CD4-positive, alpha-beta T cell treated with Interleukin-12 subunit alpha and Interleukin-12 subunit beta, for 1 hour (primary cell): ENCODE data around the gene SDC4.
"Not testable (repeated sequence)": the region's sequence is repeated elsewhere in the genome, so short reads cannot be mapped to it uniquely, and the experiment has no call there.

Source experiments
- DNase-seq: peaks from one replicate; pipeline ENCODE4 v3.0.0-alpha.2; 2020

The SDC4 gene

DNA sequence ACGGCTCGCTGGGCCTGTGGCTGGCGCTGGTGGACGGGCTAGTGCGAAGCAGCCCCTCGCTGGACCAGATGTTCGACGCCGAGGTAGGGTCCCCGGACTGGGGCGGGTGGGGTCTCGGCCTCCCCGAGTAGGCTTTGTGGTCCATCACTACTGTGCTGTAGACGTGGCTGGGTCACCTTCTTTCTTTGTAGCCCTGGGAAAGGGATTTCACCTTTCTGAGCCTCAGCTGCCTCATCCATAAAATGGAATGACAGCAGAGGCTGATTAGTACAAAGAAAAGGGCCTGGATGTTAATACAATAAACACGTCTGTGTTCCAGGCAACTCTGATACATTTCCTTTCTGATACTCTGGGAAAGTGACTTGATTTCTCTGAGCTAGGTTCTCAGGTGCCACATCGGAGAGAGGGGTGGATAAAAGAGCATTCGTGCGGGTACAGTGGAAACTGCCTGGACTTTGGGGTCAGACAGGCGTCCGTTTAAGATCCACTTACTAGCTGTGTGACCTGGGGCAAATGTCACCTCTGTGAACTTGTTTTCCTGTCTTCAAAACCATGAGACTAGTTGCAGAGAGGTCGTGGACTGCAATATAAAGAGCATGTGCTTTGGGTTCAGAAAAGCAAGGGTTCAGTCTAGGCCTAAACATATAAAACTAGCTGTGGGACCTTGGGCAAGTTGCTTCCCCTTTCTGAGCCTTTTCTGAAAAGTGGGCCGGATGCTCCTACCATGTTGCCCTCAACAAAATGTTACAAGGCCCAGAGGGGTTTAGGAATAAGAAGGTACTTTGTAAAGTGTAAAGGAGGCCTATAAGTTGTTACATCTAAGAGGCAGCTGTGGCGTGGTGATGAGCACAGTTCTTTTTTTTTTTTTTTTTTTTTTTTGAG lies 15.6 kb upstream of the SDC4 start:
- DNase-seq, result no peak

DNA sequence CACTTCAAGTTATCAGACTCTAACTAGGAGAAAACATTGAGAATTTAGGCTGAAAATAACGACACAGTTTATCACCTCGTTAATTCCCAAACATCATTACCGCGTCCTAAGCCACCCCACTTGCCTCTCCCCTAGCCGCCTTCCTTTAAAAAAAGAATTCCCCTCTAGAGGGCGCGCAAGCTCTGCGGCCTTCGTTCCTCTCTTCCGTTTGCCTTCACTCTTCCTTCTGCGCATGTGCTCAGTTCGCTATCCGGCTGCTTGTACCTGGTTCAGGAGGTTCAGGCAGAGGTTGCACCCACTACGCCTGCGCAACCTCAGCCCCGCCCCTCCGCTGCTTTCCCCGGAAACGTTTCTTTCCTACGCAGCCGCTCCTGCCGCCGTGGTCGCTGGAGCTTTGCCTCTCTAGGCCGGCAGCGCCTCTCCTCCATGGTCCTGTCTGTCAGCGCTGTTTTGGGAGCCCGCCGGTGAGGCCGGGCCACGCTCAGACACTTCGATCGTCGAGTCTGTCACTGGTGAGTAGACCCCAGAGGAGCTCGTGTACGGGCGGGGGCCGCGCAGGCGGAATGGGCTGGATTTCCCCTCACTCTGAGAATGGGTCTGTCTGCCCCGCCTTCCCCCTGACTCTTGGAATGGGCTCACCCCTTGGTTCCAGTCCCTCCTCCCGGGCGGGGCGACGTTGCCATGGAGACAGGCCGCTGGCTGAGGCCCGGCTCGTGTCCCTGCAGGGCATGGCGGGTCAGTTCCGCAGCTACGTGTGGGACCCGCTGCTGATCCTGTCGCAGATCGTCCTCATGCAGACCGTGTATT lies 14.8 kb upstream of the SDC4 start, which contains the start of gene SYS1:
Gene SYS1, plus strand, starts transcription at position 353 of the 807 bp plus-strand sequence. Its CDS starts 376 bp downstream, at position 729.
- DNase-seq, result peak; percentile 99

DNA sequence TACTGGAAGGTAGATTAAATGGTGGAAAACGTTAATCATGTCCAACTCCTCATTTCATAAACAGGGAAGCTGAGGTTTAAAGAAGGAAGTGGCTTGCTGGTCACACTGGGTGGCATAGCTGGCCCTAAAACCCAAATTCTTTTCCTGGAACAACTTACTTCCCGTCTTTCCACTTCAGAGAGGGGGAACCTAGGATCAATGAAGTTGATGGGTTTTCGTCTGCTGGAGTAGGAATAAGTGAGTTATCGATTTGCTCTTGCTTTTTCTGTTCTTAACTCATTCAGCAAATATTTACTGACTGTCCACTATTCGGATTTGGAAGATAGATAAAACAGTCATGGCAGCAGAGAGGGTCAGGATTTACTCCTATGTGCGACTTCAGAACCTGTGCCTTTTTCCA lies 13.6 kb upstream of the SDC4 start:
- no peak for DNase-seq

- no peak for DNase-seq
Observed at GRCh38 chr20:45359406-45360148, 11.4 kb upstream of the SDC4 start.

- no peak for DNase-seq
Observed at GRCh38 chr20:45359069-45359405, 10.8 kb upstream of the SDC4 start.

- DNase-seq, result no peak
Observed at GRCh38 chr20:45358282-45359068, 10.3 kb upstream of the SDC4 start.

DNA sequence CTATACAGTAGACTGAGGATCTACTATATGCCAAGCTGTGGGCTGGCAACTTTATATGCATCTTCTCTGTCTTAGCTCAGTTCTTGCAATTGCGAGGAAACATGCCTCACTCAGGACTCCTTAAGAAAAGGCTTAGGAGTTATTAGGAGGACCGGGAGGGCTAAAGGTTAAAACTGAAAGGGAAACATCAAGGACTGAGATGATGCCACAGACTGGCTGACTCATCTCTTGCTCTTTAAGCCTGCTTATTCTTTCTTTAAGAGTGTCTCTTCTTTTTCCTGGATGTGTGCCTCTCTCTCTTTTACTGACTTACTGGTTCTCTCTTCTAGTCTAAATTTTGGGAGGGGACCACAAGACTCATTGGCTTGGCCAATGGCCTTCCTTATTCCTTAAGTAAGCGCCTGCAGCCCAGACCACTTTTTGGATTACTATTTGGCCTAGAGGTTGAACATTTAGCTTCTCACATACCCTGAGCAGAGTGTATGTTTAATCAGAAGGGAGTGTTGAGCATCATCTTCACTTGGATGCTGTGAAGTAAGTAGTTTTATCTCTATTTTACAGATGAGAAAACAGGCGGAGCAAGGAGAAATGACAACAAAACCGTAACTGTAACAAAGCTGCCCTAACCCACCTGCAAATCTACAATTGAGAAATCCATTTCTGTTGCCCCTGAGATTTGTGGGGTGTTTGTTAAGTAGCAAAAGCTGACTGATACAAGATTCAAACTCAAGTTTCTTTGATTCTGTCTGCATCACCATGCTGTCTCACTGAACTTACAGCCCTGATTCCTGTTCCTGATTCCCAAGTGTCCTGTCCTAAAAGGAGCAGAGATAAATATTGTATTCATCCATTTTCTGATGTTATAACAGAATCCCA lies 7.2 kb upstream of the SDC4 start:
- DNase-seq, result no peak

GRCh38 chr20:45354423-45355208 lies 6.4 kb upstream of the SDC4 start:
- no peak for DNase-seq

DNA sequence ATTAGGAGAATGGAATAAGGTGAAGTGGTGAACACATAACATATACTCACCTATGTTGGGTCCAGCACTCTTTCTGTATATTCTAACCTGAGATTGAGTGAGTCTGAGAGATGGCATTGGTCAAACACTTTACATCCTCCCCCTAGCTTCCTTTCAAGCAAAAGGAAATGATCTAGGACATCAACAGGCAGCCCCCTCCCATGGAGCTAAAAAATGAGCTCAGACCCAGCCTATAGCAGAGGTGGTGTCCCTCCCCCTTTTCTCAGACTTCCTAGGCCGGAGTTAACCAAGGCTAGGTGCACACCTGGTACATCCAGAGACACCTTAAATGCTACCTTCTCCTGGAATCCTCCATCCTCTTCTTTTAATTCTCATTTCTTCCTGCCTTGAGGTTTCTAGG lies 5.5 kb upstream of the SDC4 start:
- no peak for DNase-seq

- no peak for DNase-seq
Observed at GRCh38 chr20:45352729-45353128, 4.5 kb upstream of the SDC4 start.

DNA sequence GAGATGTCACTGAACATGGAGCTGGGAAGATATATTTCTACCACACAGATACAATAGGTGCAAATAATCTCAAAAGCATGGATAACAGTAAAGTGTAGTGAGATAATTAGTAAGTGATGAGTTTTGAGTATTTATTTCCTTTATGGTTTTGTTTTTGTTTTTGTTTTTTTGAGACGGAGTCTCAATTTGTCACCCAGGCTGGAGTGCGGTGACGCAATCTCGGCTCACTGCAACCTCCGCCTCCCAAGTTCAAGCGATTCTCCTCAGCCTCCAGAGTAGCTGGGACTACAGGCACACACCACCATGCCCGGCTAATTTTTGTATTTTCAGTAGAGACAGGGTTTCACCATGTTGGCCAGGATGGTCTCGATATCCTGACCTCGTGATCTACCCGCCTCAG lies 2.6 kb upstream of the SDC4 start:
- DNase-seq, result not testable (repeated sequence)

- DNase-seq, result no peak
Observed at GRCh38 chr20:45350217-45350616, 2.0 kb upstream of the SDC4 start.

DNA sequence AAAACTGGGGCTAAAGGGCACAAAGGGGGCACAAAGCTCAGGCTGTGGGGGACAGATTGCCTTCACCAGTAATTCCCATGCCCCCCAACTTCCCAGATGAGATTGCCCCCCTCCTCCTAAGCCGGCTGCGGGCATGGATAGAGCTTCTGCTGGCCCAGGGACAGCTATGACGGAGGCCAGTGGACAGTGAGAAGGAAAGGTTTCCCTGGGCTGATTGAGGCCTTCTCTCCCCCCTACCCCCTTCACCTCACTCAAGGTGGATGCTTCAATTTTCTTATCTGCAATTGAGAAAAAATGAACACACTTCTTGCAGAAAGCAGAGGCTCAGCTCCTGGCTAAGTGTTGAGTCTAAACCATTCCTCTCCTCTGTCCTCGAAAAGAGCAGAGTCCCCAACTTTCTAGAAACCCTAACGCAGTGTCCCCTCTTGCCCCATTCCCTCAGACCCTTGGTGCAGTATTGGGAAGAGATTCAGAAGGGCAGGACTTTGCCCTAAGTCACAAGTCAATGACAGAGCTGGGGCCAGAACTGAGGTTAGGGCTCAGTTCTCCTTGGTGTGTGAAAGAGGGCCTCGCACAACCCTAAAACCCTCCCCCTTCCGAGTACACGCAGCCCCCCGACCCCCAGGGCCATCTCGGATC lies 808 bp downstream of the SDC4 start:
- no peak for DNase-seq

- no peak for DNase-seq
Observed at GRCh38 chr20:45346851-45347250, 1.4 kb downstream of the SDC4 start.

GRCh38 chr20:45346291-45346718 lies 1.9 kb downstream of the SDC4 start:
- no peak for DNase-seq

GRCh38 chr20:45345104-45345936 lies 2.9 kb downstream of the SDC4 start:
- no peak for DNase-seq

DNA sequence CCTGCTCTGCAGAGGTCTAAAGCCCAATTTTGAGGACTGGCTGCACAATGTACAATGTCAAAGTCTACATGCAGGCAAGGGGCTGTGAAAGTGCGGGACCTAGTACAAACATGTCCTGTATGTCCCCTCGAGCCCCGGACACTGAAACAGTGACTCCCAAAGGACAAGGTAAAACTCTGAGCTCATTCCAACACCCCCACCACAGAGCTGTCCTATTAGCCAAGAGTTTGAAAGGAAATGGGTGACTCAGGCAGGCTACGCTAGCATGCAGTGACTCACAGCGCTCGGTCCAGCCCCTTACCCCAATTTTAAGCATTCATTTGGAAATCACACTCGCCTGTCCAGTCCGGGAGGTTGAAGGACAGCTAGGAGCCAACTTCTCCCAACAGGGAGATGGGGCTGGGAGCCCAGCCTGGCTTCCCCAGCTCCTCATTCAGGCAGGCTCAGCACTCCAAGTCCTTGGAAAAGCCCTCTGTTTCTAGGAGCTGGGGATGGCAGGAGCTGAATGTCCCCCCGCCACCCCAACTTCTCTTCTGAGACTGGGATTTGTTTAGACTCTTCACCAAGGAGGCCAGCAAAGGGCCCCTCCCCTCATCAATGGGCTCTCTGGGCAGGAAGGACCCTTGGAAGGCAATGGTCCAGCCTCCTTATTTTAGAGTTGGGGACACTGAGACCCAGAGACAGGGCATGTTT lies 3.9 kb downstream of the SDC4 start:
- DNase-seq, result no peak

- DNase-seq, result no peak
Observed at GRCh38 chr20:45343532-45344167, 4.6 kb downstream of the SDC4 start.
